8988T (cell line): ENCODE measurements around the gene CR1.
"Not testable (repeated sequence)": the region's sequence is repeated elsewhere in the genome, so short reads cannot be mapped to it uniquely, and the experiment has no call there.

Source experiments
- DNase-seq: peaks from one replicate; pipeline ENCODE4 v3.0.0; 2011

The CR1 gene

GRCh38 chr1:207680590-207681388 is 184.8 kb downstream of the CR1 start:
- DNase-seq, result not testable (repeated sequence)

- DNase-seq, result not testable (repeated sequence)
Measured at GRCh38 chr1:207682872-207683434, 187.0 kb downstream of the CR1 start.

DNA sequence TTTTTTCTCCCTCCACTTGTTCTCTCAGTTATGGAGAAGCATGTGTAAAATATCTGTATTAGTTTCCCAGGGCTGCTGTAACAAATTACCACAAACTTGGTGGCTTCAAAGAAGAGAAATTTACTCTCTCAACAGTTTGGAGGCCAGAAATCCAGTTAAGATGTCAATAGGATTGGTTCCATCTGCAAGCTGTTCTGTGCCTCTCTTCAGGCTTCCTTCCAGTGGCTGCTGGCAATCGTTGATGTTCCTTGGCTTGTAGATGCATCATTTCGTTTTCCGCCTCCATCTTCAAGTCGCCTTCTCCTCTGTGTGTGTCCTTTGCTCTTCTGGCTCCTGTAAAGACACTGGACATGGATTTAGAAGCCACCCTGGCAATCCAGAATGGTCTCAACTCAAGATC is 194.6 kb downstream of the CR1 start:
- DNase-seq, result not testable (repeated sequence)

GRCh38 chr1:207691010-207691409 is 195.1 kb downstream of the CR1 start:
- no peak for DNase-seq
